NCI-H1105 treated with DMSO at 0.1 percent for 48 hours (cell line): ENCODE results near the gene RAD52.
"Not testable (repeated sequence)": the region's sequence is repeated elsewhere in the genome, so short reads cannot be mapped to it uniquely, and the experiment has no call there.

Experiments
- DNase-seq: peaks from one replicate; lab custom pipeline; 2025; lab: John Stamatoyannopoulos, UW

Gene RAD52

DNA sequence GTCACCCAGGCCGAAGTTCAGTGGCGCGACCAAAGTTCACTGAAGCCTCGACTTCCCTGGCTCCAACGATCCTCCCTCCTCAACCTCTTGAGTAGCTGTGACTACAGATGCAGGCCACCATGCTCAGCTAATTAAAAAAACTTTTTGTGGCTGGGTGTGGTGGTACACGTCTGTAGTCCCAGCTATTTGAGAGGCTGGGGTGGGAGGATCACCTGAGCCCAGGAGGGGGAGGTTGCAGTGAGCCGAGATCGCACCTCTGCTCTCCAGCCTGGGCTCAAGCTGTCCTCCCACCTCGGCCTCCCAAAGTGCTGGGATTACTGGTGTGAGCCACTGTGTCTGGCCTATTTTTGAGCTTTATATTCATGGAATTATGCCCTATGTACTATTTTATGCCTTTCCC, 18.1 kb upstream of the RAD52 start:
- no peak for DNase-seq

DNA sequence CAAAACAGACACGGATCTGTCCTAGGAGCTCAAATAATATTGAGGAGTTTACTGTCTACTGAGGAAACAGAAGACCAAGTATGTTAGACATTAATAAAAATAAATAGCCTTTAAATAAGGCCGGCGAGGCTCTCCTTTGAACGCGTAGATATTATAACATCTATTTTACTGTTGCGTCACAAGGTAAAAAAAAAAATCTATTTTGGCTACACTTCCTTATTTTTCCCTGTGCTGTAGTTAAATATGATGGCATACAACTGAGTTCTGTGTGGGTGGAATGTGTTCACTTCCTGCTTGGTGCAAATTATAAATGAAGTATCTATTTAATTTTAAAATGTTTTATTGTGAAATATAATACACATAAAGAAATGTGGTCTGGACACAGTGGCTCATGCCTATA, 17.2 kb upstream of the RAD52 start:
- no peak for DNase-seq

DNA sequence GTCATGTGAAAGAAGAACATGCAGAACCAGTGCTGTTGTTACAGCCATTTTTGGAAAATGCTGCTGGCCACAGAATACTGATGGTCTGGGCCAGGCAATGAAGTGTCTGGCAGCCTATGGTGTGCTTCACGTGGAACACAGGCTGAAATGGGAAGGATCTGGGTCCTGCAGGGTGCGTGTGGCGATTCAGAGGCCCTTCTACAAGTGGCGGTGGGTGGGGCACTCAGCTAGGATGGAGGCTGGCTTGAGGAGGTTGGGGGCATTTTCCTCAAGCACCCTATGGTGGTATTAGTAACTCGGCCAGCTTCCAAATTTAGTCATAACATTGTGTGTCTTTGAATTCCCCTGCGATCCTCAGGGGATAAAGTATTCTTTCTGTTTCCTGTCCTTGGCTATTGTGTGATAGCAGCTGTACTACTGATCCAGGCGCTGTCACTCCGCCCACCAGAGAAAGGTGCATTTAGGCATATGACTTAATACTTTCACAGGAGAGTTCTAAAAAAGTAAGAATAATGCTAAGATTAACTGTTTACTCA, 9.2 kb upstream of the RAD52 start:
- DNase-seq = no peak

DNA sequence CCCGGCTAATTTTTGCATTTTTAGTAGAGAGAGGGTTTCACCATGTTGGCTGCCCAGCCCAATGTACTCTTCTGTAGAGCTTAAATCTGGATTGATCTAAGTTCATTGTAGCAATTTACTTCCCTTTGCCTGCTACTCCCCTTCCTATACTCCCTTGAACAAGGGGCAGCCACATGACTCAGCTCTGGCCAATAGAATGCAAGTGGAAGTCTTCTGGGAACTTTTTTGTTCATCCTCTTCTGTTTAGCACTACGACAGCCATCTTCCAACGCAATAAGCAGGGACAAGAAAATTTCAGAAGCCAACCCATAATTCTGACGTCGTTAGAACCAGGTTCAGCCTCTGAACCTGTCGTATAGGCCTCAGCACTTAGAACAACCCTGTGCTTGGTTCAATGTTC, 6.4 kb upstream of the RAD52 start:
- no peak for DNase-seq

DNA sequence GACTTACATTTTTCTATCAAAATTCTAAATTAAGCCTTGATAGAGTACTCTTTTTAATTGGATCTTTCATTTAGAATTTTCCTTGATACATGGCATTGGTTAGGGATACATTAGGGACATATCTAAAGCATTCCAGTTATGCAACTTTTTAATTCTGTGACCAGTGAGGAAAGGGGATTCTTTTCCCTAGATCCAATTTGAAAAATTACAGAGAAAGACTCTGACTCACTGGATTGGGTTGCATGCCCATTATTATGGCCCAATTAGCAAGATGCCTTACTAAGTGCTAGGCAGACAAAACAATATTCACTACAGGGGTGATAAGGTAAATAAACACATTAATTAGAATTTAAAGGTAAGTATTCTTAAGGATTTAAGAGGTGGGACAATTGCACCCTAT, 5.2 kb upstream of the RAD52 start:
- no peak for DNase-seq

DNA sequence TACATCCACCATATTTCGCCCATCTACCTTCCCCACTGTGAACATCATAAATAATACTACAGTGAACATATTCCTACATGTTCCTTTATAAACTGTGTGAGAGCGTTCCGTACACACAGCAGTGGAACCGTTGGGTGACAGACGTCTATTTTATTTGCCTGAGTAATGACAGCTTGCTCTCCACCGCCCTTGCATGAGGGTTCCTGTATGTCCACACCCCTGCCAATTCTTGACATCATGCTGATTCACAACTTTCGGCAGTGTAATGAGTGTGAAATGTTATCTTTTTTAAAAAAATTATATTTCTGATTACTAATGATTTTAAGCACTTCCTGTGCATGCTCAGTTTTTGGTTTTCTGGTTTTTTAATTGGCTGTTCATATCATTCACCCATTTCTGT, 4.3 kb upstream of the RAD52 start:
- no peak for DNase-seq

DNA sequence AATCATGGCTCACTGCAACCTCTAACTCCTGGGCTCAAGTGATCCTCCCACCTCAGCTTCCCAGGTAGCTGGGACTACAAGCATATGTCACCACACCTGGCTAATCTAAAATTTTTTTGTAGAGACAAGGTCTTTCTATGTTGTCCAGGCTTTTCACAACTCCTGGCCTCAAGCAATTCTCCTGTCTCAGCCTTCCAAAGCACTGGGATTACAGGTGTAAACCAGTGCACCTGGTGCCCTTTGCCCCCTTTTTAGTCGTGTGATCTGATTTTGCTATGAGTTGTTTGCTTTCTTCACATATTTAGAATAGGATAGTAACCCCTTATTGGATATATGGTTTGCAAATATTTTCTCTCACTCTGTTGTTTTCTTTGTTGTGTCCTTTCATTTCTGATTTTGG, 1.7 kb upstream of the RAD52 start:
- no peak for DNase-seq

DNA sequence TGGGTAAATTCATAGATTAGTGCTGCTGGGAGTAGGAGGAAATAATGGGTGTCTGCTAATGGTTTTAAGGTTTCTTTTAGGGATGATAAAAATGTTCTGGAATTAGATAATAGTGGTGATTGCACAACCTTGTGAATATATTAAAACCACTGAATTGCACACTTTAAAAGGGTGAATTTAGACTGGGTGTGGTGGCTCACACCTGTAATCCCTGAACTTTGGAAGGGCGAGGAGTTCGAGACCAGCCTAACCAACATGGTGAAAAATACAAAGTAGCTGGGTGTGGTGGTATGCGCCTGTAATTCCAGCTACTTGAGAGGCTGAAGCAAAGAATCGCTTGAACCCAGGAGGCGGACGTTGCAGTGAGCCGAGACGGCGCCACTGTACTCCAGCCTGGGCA, 1.3 kb downstream of the RAD52 start:
- no peak for DNase-seq

DNA sequence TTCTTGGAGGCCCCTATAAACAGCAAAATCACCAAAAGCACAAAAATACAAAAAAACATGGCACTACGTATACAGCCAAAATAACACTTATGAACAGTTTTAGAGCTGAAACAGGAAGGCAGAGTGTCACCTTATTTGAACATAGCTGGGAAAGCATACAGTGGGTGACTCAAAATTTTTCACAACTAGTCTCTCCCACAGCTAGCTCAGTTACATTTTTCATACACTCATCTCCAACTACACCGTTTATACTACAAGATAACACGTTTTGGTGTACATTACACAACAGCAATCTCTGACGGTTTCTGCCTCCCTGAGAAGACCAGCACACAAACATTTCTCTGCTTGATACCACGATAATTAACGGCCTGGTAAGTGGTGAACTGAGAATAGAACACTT, 2.9 kb downstream of the RAD52 start:
- no peak for DNase-seq

DNA sequence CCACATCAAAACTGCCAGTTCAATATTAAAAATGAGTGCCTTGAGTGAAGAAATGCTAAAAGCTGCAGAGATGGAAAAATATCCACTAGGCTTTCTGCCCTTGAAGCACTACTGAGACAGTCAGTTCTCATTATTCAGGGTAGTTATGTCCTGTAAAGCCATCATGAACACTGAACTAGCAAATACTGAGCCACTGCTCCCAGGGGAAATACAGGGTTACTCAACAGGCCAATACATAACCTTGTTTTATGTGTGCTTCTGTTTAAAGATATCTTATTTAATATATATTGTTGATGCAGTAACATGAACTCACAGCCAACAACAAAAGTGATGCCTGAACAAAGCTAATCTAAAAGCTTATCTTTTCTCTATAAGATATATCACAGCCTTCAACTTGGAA, 3.3 kb downstream of the RAD52 start:
- DNase-seq = no peak

DNA sequence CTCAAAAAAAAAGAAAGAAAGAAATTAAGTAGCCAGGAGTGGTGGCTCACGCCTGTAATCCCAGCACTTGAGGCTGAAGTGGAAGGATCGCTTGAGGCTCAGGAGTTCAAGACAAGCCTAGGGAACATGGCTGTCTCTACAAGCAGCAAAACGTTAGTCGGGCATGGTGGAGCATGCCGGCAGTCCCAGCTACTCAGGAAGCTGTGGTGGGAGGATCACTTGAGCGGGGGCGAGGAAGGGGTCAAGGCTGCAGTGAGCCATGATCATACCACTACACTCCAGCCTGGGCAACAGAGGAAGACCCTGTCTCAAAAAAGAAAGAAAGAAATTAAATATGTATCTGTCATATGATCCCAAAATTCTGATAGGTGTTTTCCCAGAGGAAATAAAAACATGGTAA, 5.3 kb downstream of the RAD52 start:
- DNase-seq = no peak

DNA sequence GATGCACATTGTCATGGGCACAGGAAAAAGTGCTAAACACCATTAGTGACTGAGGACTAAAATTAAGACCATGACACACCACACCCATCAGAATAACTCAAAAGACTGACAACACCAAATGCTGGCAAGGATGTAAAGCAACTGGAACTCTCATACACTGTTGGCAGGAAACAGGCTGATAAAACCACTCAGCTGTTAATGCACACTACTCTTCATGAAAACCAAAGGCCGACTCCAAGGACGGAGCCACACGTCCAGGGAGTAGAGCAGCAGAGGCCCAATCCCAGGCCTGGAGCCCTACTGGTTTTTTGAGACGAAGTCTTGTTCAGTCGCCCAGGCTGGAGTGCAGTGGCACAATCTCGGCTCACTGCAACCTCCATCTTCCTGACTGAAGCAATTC, 6.4 kb downstream of the RAD52 start:
- no peak for DNase-seq

DNA sequence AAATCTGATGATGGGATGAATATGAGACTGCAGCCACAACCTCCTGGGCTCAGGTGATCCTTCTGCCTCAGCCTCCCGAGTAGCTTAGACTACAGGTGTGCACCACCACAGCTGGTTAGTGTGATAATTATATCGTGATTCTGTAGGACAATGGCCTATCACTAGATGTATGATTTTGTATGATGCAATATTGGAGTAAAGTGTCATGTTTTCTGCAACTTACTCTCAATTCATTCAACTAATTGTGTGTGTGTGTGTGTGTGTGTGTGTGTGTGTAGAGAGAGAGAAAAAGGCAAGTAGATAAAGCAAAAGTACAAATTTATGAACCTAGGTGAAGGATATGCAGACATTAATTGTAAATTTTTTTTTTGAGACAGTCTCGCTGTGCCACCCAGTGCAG, 10.7 kb downstream of the RAD52 start:
- no peak for DNase-seq

DNA sequence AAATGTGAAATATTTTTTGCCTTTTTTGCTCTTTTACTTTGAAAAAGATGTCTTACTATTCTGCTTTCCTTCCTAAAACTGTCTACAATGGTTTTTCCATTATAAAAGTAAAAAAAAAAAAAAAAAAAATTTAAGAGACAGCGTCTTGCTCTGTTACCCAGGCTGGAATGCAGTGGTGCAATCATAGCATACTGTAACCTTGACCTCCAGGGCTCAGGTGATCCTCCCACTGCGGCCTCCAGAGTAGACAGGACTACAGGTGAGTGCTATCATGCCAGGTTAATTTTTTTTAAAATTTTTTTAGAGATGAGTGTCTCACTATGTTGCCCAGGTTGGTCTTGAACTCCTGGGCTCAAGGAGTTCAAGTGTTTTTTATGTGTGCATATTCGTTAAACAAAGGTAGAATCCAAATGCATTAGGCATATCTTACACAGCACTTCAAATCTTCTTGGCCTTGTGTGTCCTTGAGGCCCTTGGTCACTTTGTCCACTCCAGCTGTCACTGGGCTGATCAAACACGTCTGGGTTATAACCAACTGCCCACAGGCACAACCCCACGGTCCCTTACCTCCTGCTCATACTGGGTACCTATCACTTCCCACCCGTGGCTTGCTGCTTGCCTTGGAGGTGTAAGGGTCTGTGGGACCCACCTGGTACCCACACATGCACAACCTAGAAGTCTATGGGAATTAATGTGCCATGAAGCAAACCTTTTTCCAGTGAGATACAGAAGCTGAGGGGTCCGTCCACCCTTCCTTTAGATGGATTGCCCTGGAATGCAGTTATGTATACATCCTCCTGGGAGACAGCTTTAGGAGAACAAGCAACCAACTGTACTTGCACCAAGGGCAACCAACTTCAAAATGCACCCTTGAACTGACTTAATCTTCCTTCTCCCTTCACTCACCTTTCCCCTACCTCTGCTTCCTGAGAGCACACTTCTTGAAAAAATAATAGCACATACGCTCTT, 12.8 kb downstream of the RAD52 start:
- no peak for DNase-seq

DNA sequence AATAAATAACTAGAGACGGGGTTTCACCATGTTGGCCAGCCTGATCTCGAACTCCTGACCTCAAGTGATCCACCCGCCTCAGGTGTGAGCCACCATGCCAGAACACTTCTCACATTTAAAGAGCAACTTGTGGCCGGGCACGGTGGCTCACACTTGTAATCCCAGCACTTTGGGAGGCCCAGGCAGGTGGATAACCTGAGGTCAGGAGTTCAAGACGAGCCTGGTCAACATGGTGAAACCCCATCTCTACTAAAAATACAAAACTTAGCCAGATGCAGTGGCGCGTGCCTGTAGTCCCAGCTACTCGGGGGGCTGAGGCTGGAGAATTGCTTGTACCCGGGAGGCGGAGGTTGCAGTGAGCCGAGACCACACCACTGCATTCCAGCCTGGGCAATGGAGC, 13.6 kb downstream of the RAD52 start:
- not testable (repeated sequence) for DNase-seq

DNA sequence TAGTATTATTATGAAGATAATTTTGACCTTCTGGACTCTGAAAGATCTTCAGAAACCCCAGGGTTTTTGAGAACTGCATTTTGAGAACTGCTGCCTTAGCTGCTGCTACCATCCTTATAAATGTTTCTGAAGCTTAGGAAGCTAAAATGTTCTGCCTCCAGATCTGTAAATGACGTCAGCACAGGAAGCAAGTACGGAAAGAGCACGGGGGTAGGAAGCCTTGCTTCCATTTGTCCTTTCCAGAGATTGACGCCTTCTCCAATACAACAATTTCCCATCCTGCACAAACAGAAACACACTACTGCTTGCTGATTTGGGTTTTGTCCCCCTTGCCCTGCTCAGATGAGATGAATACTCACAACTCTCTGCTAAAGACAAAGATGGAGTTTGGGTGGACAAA, 17.9 kb downstream of the RAD52 start:
- no peak for DNase-seq

DNA sequence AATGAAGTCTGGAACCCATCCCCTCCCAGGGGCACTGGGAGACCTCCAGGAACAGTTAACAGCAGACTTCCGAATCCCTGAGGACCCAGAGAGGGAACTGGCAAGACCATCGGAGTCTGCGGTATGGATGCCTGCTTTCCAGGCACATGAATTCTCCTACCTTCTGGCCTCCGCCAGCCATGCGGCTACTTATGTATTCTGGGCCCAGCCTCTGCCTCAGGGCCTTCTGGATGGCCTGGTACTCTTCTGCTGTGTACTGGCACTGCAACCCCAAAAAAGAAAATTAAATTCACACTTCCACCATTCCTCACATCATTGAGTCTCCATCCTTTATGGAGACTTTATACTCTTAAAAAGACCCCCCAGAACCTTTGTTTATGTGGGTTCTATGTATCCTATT, 18.4 kb downstream of the RAD52 start:
- DNase-seq = no peak

DNA sequence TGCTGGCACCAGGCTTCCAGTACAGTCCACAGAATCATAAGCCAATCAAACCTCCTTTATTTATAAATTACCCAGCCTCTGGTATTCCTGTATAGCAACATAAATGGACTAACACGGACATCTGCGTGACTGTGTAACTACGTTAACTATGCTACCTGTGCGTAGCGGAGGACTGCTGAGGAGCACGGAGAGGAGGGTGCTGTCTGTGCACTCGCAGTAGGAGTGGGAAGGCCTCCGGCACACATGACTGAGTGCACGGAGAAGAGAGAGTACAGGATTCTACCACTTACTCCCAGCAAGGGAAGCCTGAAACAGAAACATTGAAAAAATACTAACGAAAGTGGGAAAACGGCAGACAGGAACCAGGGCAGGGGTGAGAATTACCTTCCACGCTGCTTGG, 22.9 kb downstream of the RAD52 start:
- no peak for DNase-seq

DNA sequence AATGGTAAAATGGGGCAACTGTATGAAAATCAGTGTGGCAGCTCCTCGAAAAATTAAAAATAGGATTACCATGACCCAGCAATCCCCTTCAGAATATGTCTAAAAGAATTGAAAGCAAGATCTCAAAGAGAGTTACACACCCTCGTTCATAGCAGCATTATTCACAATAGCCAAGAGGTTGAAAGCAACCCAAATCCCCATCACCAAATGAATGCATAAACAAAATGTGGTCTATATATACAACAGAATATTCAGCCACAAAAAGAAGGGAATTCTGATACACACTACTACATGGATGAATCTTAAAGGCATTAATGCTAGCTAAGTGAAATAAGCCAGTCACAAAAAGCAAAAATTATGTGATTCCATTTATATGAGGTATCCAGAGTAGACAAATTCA, 27.2 kb downstream of the RAD52 start:
- DNase-seq = no peak

DNA sequence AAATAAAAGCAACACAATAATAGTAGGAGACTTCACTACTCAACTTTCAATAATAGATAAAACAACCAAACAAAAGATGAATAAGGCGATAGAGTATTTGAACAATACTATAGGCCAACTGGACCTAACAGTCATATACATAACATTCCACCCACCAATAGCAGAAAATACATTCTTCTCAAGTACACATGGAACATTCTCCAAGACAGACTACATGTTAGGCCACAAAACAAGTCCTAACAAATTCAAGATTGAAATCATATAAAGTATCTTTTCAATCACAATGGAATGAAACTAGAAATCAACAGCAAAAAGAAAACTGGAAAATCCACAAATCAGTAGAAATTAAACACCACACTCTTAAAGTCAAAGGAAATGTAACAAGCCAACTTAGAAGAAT, 28.8 kb downstream of the RAD52 start:
- DNase-seq = no peak

DNA sequence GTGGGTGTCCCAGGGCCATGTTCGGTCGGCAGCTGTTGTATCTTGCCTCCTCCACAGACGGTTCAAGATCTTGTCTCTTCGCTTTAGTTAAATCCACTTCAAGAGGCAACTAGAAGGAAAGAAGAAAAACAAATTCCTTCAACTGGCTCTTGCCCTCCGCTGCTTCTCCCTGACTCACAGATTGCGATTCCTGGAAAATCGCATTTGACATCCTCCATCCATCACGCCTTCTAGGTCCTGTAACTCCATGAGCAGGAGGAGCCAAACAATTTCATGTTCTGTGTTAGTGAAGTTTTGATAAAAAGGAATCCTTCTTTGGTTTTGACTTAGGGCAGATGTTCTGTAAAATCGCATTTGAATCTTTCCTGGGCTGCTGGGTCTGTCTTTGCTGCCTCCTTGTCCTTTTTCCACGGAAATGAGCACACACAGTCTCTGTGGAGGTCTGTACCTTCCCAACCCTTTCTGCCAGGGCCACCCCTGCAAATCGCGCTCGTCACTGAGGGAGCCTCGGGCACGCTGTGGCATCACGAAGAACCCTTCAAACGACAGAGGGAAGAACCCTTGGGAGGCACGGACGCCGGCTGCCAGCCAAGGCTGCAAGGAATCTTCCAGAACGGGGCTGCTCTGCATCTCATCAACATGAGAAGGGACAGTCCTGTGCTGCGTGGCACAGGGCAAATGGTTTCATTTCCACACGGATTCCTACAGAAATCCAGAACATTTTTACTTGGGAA, 32.6 kb downstream of the RAD52 start:
- DNase-seq = no peak

DNA sequence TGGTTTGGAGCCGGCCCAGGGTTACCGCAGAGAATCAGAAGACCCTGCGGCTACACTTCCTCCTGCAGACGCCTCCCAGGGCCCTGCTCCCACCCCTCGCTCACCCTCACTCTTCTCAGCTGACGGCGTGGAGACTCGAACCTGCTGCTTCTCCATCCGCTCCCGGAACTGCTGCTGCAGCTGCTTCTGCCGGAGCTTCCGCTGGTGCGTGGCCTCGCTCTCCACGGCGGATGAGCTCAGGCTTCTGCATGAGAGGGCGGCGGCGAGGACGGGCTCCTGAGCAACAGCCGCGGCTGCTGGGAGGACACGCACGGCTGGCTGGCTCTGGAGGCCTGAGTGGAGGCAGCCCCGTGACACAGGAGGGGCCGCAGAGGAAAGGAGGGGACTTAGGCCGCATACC, 33.3 kb downstream of the RAD52 start:
- no peak for DNase-seq

DNA sequence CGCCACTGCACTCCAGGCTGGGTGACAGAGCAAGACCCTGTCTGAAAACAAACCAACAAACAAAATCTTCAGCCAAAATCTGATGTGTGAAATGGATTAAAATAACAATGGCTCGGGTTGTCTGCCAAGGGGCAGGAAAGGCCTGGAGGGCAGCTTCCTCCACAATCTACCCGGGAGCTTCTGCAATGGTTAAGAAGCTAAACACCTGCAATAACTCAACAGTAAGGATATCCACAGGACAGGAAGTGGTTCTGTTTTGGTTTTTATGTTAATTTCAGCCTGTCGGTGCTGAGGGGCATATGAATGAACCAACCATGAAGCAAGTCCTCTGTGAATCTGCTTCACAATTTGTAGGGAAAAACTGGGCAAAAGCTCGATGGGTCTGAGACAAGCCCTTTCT, 34.4 kb downstream of the RAD52 start:
- no peak for DNase-seq
